22Rv1 (cell line): ENCODE measurements around the gene BMP5.
"Not testable (repeated sequence)": the region's sequence is repeated elsewhere in the genome, so short reads cannot be mapped to it uniquely, and the experiment has no call there.

ENCODE experiments used
- CTCF ChIP-seq: fragments of 450-650 bp; IDR thresholded peaks from 2 replicates; pipeline ENCODE4 v1.5.1; 2017; ENCODE audit warnings: mild to moderate bottlenecking
- ZFX ChIP-seq: fragments of 450-650 bp; IDR thresholded peaks from 2 replicates; pipeline ENCODE4 v1.6.1; 2017; ENCODE audit warnings: antibody characterized with exemption, borderline replicate concordance

- not testable (repeated sequence) for TF ChIP-seq CTCF, ZFX
These were observed 34.5 kb upstream of the BMP5 start for GRCh38 chr6:55909911-55910310.
